T47D (cell line): ENCODE data around the gene PRKN.

Source experiments
- DNase-seq, 2 experiments: peaks; one replicate each; pipeline versions ENCODE4 v3.0.0 to v3.0.0-alpha.2; 2011 to 2012; ENCODE audit warnings: low read depth in 1 of 2, low spot score in 1 of 2
- JUND ChIP-seq: IDR thresholded peaks from 2 replicates; pipeline ENCODE4 v1.6.1; 2012; ENCODE audit warnings: low read depth
- in situ Hi-C: cut with HindIII; loops from 2 replicates; pipeline ENCODE4 v1.10.0; 2016; ENCODE audit warnings: low sequenced_read_pairs, low pct_unique_long_range_greater_than_20kb

The PRKN gene

DNA sequence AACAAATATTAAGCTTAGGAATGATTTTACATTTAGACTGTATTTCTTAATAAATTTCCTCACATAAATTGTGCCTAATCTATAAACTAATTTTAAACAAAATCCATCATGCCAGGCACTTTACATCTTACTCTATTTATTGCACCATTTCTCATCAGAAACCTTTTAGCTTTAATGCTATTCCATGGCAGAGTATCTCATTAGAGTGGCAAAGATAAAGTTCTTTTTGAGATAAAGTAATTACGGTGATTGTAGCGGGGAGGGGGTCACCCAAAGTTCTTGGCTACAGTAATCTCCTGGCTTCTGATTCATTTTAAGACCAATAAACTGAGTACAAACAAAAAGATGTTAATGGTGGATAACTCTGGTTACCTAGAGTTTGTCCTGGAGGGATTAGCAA lies 532.1 kb downstream of the PRKN start:
- DNase-seq: no peak
- TF ChIP-seq JUND: no peak
- in situ Hi-C loops: no loop called here

DNA sequence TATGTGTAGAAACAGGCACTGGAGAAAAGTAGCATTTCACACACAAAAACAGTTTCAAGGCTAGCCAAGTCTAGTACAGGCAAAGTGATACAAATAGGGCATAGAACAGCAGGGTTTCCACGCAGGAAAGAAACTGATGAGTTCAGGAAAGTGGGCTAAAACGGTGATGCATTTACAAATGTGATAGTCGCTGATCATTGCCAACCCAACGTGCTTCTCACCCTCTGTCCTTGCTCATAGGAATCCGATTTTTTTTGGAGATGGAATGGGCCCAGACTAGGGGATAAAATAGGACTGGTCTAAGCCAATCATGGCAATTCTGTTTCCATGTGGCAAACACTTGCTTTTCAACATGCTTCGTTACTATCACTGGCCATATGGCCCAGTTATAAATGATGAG lies 536.6 kb downstream of the PRKN start:
- no peak for DNase-seq
- in situ Hi-C loops: no loop called here
- no peak for TF ChIP-seq JUND

DNA sequence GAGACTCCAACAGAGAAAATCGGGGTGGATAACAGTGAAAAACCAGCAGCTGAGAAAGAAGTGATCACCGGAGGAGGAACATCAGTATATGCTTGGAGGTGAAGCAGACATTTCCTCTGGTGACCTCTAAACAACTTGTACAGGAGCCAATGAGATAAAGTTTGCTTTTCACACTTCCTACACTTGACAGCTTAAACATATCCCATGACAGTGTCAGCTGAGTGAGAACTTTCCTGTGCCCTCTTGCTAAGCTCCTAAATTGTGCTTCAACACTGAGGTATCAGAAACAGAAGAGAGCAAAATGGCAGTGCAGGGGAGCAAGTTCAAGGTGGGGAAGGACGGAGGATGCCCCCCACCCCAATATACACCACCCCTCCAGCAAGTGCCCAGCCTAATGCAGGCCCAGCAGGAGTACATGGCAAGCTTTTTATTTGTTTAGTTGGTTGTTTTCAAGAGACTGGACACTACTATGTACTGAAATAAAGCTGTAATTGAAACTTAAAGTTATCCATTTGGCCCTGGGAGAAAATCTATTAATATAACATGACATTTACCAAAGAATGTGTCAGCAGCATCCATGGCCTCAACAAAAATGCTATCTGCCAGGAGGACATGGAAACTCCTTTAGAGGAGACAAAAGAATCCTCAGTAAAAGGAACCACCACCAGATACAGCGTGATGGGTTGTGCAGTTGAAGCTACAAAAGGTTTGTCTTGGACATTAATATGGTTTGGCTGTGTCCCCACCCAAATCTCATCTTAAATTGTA lies 540.2 kb downstream of the PRKN start:
- in situ Hi-C loops: no loop called here

DNA sequence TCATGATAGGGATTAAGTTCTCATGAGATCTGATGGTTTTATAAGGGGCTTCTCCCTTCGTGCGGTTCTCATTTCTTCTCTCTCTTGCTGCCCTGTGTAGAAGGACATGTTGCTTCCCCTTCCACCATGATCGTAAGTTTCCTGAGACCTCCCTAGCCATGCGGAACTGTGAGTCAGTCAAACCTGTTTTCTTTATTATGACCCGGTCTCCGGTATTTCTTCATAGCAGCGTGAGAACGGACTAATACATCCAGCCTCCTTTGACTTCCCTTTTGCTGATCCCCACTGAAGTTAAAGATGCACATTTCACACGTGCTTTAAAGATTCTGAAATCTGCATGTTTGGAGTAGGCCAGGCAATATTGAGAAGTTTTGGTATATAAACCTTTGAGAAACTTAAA lies 543.1 kb downstream of the PRKN start:
- in situ Hi-C loops: no loop called here
- DNase-seq: peak in 1 of 2 experiments; percentile 1
- TF ChIP-seq JUND: no peak

More for the DNA sequence above, 540.2 kb downstream of the PRKN start:
- no peak for TF ChIP-seq JUND
- DNase-seq: no peak

DNA sequence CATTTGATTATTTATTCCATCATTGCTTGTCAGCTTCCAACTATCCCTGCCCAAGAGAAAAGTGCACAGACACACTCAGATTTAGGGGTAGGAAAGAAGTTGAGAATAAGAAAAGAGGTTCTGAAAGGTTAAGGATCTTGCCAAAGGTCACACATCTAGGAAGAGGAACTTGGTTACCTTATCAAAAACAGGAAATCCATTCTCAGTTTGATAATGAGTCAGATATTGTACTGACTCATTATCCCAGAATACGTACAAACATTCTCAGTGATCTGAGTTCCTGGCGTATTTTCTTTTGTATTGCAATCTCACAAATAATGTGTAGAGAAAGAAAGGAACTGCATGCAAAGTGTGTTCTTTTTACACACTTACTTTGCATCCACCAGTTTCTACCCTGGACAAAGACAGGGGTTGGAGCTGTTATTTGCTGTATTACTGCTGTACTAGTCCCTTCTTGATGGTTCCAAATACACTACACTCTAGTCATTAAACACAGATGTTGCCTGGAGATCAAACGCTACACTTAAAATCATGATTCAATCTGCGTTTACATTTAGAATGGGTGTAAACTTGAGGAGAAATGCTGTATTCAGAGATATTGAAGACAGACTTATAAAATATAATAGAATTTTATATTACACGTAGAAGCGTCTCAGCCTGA lies 545.7 kb downstream of the PRKN start:
- no peak for DNase-seq
- no peak for TF ChIP-seq JUND
- in situ Hi-C loops: no loop called here

DNA sequence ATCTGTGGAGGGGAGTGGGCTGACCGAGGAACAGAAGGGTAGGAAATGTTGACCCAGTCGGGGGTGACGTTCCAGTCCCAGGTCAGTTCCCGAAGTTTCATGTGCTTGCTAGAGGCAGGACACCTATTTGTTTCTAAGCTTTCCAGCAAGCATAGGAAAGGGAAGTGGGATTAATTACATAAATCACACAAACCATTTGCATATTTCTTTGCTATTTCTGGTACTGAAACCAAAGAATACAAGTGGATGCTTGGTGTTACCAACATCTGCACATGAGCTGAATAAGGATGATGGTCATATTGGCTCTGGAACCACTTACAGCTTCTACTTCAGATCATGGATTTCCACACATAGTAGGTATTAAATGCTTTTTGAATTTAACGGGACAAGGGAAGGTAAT lies 546.5 kb downstream of the PRKN start:
- no peak for DNase-seq
- in situ Hi-C loops: no loop called here
- TF ChIP-seq JUND: no peak

DNA sequence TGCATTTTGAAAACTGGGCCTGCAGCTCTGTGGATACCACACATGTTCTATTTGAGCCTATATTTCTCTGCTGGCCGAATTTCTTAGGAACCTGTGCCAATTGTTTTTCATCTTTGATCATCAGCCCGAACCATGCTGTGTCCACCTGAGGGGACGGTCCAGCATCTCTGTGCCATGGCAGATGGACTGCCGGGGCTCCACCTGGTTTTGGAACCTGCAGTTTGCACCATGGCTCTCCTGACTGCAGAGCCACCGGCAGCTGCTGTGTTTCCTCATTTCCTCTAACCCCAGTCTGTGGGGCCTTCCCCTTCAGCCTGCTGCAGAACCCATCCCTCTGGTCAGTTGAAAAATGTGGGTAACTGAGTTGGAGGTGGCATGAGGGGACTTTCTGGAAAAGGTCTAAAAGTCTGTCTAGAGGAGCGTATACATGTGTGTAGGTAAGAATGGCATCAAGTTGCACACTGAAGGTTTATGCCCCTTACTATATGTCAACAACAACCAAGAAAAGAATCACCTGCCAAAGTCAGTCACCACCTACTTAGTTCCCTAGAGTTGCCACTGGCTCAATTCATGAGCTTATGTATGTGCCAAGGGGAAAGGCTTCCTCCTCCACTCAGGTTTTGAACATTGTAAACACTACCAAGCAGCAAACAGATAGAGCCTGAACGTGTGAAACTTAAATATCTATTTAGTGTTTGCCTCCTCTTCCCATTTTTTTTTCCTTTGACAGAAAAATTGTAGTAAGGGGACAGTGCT lies 548.2 kb downstream of the PRKN start:
- DNase-seq: no peak
- TF ChIP-seq JUND: no peak
- in situ Hi-C loops: no loop called here

DNA sequence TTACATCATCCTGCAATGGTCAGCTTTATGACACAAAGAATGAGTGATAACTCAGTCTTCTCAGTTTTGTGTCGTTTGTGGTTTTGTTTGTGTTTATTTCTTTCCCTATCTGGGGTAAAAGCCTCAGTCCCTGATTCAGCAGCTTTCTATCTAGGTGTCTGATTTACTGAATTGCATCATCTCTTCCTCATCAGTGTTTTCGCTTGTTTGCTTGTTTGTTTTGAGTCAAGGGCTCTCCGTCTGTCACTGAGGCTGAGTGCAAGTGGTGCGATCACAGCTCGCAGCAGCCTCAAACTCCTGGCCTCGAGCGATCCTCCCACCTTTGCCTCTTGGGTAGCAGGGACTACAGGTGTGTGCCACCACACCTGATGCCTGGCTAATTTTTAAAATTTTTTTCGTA lies 548.9 kb downstream of the PRKN start:
- in situ Hi-C loops: no loop called here
- no peak for TF ChIP-seq JUND
- DNase-seq: no peak

DNA sequence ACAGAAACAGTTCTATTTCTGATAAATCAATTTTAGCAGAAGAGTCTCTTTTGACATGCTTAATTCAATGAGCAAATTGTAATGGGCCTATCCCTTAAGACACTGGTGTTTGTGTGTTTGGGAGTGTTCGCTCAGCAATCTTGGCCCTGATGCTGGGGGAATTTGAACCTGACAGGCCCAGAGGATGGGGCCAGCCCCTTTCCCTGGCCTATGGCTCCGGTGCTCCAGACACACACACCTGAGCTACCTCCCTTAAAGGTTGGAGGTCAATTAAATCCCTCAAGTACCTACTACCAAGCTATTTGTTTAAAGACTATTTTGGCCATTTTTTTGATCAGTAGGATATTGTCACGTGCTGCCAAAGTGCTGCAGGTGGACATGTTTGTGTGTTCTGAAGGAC lies 549.3 kb downstream of the PRKN start:
- in situ Hi-C loops: no loop called here
- no peak for TF ChIP-seq JUND

DNA sequence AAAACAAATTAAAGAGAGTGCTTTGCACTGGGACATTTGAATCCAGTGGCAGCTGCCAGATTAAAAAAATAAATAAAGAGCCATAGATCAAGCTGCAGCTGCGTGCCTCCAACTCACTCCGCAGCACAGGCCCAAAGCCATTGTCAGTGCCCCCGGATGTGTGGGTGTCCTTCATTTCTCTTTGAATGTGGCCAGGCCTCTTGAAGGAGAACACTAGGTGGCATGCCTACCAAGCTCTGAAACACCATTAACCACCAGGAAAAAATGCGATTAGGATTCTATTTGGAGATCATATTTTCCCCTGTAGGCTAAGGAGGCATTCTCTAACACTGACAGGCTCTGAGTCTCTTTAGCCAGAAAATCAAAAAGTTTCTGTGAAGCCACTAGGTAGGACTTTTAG lies 549.8 kb downstream of the PRKN start:
- DNase-seq: peak in 1 of 2 experiments; percentile 23
- in situ Hi-C loops: no loop called here
- TF ChIP-seq JUND: no peak

More for the DNA sequence above, 549.3 kb downstream of the PRKN start:
- DNase-seq: no peak

DNA sequence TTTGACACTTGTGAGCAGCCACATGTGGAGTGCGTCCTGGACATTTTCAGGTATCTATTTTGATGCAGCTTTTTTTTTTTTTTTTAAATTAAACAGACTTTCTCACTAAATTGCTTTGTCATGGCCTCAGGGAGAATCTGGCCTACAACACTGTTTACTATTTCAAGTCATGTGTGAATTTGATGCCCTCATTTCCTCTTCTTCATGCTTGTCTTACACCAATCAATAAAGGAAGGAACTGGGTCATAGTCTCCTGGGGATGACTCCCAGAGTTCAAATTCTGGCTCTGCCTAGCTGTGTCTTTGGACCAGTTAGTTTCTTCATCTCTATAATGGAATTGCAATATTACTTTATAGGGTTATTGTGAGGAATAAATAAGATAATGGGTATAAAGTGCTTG lies 554.1 kb downstream of the PRKN start:
- no peak for TF ChIP-seq JUND
- in situ Hi-C loops: no loop called here
- no peak for DNase-seq

DNA sequence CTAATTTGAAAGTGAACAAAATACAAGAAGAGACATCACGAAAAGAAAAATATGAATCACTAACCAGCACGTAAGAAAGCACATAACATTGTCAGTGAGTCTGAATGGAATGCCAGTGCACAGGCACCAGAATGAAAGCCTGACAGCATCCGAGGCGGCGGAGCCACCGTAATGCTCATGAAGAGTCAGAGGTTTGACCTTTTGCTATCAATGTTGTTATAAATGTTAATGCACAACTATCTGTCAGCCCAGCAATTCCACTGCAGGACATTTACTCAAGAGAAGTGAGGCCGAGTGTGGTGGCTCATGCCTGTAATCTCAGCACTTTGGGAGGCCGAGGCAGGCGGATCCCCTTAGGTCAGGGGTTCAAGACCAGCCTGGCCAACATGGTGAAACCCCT lies 562.1 kb downstream of the PRKN start:
- DNase-seq: no peak
- in situ Hi-C loops: no loop called here
- TF ChIP-seq JUND: no peak

DNA sequence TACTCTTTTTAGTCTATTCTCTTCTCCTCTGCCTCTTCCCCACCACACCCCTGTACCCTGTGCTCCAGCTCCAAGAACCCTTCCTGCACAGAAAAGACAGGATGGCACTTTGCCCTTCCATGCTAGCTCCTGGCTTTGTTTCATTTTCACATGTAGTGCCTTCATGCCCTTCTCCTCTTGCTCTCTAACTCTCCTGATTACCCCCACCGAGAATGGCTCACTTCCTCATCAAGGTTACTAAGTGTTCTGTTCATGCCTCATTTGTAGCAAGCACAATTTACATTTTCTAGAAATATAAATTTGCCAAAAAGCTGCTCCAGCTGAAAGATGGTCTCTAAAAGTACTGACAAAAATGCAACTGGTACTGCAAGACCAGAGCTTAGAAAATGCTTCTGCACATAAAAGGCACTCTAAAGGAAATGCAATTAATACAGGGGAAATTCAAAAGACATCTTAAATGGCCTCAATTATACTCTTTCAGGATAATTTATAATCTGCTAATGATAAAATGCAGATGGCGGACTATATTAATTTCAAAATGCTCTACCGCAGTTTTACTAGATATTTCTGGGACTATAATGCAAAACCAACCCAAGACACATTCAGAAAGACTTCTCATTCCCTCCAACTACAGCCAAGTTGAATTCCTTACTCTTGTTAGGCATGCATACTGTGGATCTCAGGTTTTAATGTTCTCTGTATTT lies 570.2 kb downstream of the PRKN start:
- DNase-seq: no peak
- TF ChIP-seq JUND: no peak
- in situ Hi-C loops: no loop called here
